GM18505 (cell line): ENCODE data around the gene HIPK2.

Experiments used
- ATAC-seq: cut with Tn5 transposase; IDR thresholded peaks from one replicate; pipeline ENCODE4 v1.9.1; 2021; ENCODE audit not compliant: unreplicated experiment
- POLR2A ChIP-seq: IDR thresholded peaks from 4 replicates; pipeline ENCODE4 v1.6.1; 2011; ENCODE audit warnings: borderline replicate concordance; ENCODE audit not compliant: insufficient read depth, insufficient read length; ENCODE audit errors: extremely low read depth

Gene HIPK2

DNA sequence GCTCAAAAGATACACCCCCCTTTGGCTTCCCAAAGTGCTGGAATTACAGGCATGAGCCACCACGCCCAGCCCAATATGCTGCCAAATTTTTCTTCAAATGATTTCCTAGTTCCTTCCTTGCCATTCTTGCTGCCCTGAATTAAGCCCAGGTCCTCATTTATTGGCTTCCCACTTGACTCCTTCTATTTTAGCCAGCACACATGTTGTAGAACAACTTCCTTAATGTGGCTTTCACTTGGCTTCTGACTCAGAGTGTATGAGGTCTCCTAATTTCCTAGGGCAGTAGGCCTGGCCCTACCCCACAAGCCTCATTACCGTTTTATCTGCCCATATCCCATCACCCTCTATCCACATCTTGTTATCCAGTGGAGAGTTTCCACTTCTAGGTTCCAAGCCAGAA lies 21.8 kb upstream of the HIPK2 start:
- ATAC-seq = no peak
- TF ChIP-seq POLR2A = no peak

DNA sequence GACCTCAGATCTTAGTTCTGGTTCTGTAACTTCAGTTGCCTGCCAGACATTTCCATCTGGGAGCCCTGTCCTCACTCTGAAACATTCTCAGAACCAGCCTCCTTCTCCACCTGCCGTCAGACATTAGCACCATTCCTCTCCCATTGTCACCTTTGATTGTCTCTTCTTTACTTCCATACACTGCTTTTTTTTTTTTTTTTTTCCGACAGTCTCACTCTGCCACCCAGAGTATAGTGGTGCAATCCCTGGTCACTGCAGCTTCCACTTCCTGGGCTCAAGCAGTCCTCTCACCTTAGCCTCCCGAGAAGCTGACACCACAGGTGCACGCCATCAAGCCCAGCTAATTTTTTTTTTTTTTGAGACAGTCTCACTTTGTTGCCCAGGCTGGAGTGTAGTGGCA lies 21.1 kb upstream of the HIPK2 start:
- ATAC-seq = no peak

DNA sequence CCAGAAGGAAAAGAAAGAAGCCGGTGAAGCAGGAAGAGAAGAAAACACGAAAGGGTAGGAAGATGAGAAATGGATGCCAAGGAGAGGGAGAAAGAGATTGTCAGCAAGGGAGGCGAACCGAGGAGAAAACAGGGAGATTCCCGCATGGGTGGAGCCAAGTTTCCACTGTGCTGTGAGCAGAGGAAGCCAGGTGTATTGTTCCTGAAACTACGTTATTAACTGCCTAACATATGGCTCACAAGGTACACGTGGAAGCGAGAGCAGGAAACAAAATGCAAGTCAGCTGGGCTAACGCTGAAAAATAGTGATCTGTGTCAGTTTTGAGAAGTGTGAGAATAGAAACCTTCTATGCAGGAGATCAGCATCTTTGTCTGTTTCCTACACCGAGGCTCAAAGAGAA lies 20.4 kb upstream of the HIPK2 start:
- ATAC-seq = no peak
- no peak for TF ChIP-seq POLR2A

More for the DNA sequence above, 21.1 kb upstream of the HIPK2 start:
- TF ChIP-seq POLR2A = no peak

DNA sequence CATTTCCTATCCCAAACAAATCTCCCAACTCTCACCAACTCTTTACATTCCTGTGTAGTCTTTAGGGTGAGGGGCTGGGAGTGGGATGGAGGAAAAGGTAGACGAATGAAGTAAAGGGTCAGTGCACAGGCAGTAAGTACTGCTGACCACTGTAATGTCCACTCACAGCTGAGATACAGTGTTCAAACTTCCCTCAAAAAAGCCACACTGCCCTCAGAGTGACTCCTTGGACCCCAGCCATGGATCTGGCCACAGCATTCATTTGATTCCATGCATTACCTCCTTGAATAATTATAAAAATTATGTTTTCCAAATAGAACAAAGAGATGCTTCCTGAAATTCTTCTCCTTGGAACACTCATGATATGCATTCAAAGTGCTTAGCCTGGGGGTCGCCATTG lies 19.8 kb upstream of the HIPK2 start:
- TF ChIP-seq POLR2A = no peak
- ATAC-seq = no peak

DNA sequence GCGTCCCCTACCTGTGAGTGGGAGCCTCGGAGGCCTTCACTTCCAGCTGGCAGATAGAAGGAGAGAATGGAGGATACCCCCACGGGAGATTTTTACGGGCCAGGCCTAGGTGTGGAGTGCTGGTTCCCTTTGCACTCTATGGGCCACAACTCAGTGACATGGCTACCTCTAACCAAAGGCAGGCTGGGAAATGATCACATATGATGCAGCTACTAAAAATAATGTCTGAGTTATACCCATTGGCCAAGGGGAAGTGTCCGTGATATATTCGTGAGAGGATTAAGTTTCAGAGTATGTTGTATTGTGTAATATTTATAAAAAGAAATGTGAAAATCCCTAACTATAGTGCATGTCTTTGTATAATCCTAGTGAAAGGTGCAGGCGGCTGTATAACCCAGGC lies 13.5 kb upstream of the HIPK2 start:
- no peak for TF ChIP-seq POLR2A
- ATAC-seq = no peak

DNA sequence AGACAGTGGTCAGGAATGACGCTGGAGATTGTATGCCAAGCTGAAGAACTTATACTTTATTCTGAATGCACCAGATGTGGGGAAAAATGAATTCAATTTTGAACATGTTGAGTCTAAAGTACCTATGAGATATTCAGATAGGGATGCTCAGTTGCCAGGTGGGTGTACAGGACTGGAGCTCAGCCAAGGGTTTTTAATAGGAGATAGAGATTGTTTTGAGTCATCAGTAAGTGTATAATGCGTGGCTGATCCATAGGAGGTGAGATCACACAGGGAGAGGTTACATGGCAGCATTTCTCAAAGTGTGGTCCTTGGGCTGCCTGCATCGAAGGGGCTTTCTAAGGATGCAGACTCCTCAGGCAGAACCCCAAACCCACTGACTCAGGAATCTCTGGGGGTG lies 6.8 kb upstream of the HIPK2 start:
- ATAC-seq = no peak
- TF ChIP-seq POLR2A = no peak

DNA sequence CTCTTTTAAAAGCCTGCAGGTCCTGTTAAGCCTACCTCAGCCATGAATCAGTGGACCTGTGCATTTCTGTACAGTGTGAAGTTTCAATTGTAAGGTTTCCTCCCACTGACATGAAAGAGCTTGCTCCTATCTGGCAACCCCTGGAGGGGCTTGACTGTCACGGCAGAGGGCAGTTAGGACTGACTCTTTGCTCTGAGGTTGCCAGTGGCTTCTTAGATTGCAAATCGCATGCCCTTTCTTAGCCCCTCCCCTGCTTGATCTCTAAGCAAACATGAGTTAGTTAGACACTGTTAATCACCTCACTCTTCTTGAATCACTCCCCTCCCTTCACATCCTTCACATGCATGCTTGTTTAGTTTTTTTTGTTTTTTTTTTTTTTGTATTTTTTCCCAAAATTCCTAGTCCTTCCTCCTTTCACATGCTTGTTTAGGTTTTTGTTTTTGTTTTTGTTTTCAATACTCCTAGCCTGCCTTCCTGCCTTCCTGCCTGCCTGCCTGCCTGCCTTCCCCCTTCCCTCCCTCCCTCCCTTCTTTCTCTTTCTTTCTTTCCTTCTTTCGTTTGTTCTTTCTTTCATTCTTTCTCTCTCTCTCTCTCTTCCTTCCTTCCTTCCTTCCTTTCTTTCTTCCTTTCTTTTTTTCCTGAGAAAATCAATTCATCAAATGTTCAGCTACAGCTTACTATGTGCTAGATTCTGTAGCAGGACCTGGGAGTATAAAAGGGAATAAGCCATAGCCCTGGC lies 6.0 kb upstream of the HIPK2 start:
- no peak for ATAC-seq
- no peak for TF ChIP-seq POLR2A

DNA sequence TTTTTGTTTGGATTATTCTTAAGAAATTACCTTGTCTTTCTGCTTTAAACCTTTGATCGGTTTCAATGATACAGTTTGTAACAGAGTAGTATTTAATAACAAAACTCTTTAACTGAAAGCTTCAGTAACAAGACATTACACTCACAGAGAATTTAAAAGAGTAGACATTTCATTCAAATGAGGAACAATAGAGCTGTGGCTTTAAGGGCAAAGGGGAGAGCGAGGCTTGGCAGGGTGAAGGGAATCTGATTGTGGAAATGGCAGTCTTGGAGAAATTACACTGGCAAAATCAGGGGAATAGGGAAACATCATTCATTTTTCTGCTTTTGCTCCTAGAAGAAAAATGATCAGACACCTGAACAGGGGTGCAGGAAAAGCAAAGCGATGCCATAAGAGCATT lies 5.1 kb upstream of the HIPK2 start:
- no peak for ATAC-seq
- no peak for TF ChIP-seq POLR2A

DNA sequence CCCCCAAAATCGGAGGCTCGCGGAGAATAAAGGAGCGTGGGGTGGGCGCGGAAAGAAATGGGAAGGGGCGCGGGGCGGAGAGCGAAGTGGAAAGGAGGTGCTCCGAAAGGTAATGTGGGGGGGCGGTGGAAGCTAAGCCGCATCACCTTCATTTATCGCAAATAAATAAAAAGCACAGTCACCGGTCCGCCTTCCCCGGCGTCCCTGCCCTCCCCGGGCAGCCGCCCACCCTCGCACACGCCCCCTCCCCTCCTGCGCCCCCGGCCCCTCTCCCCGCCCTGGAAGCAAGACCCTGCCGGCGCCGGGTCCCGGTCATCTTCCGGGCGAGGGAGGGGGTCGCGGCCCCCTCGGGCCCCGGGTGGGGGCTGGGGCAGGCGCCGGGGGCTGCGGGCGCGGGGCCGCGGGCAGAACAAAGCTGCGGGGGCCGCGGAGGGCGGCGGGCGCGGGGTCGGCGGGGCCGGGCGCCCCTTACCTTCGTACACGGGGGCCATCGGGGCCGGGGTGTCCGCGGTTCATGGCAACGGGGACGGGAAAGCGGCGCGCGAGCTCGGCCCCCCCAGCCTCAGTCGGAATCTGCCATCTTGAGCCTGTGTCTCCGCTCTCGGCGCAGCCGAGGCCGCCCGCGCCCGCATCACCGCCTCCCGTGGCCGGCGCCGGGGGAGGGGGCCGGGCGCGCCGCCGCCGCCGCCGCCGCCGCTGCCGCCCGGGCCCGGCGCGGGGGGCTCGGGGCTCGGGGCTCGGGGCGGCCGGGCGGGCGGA lies 486 bp downstream of the HIPK2 start:
- ATAC-seq = peak; percentile 21
- TF ChIP-seq POLR2A = no peak

DNA sequence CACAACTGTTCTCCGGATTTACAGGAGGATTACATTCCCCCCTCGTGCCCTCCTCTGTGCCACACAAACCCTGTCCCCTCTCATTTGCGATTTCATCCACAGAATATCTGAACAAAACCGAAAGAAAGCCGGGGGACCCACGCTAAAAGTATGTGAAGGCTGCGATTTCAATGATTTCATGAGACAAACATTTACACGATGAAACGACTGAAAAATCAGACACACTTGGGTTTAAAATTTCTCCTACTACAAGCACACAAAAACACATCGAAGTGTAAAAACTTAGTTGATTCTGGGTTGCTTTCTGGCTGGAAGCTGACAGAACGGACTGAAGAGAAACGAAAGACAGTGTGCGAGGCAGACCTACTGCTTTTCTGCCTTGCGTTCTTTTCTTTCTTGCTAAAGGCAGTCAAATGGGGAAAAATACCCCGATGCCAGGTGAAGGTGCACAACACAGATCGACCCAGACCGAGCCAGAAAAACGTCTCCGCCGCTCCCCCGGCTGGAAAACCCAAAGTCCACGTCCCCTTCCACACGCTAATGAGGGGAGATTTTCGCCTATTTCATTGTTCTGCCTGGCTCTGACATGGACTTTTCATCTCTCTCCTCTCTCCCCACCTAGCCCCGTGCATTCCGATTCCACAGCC lies 1.2 kb downstream of the HIPK2 start:
- TF ChIP-seq POLR2A = no peak
- ATAC-seq = no peak

DNA sequence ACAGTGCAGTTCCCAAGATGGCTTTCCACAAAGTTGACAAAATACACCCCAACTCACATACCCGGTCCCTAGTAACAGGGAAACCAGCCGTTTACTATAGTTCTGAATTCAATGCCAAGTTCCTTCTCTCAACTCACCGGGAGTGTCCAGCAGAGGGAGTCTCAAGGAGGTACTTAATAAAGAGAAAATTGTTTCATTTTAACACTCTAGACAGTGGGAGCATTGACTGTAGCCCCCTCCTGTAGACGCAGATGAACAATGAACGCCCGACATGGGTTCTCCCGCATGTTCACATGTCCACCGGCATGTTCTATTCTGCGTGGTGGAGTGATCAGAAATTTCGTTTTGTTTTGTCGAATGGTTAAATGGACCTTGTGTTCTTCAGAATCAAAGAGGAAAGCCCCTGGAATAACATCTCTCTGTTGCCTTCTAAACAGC lies 1.9 kb downstream of the HIPK2 start:
- TF ChIP-seq POLR2A = no peak
- ATAC-seq = no peak

DNA sequence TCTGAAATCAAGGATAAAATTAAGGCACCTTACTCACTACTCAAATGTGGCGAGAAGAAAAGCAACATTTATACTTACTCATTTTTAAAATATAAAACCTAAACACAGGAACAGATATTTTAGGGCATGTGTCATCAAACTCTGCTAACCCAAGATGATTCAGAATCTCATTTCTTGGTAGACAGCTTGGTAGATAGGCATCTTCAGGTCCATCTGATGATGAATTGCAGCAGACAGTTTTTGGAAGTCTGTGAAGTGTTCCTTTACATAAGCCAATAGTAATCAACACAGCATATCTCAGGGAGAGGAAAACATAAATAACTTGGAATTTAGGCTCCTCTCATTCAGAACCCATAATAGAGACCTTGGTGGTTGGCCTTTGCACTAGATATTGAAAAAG lies 3.4 kb downstream of the HIPK2 start:
- no peak for ATAC-seq

DNA sequence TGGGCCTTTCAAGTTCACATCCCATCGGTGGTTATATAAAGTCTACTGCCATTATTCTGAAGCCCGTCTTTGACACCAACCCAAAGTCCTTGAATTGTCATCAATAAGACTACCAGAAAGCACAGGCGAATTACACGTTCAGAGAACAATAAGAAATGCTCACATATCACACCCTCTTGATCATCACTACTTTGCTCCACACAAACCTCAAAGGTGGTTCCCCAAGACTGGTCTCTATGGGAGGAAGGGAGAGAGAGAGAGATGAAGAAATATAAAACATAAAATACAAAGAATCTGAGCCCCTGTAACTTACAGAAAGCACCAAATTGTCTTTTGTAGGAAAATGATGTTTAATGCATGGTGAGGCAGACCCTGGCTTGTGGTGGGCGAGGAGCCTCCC lies 4.4 kb downstream of the HIPK2 start:
- no peak for TF ChIP-seq POLR2A
- no peak for ATAC-seq

More for the DNA sequence above, 3.4 kb downstream of the HIPK2 start:
- TF ChIP-seq POLR2A = no peak

DNA sequence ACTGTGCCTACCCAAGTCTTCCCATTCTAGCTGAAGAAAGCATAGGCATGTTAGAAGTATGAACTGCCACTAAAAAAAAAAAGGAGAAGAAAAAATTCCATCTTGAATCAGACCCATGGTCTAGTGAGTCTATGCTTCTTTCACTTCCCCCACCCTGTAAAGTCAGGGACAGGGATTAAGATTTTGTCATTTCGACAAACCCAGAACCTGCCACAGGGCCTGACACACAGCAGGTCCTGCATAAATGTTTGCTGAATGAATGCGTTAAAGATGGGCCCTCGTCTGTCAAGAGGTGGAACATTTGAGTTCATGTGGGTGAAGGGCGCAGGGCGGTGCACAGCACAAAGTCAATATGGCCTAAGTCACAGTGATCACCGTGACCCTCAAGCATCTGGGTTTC lies 4.9 kb downstream of the HIPK2 start:
- no peak for TF ChIP-seq POLR2A
- no peak for ATAC-seq
